ENCODE measurements around the gene STX16. TPM values are rescaled to one million over a fixed set of nuclear protein-coding genes. Genes with fewer than 3 reads are reported as not detected.

STX16 gene
- total RNA-seq, 1 experiment from 2014 or later, result 41.9 TPM

- no peaks in the 10 kb centered on the region for H3K36me3 ChIP-seq (ENCODE audit: control insufficient read depth, insufficient read depth, low read length)
- intact Hi-C loops (cut with micrococcal nuclease; ENCODE audit: unreplicated experiment) (no loop called here), in situ Hi-C loops (cut with HindIII; ENCODE audit: low pct_unique_long_range_greater_than_20kb, low sequenced_read_pairs) (no loop called here)
- H3K27me3 ChIP-seq (ENCODE audit: control insufficient read depth, insufficient read depth, low read length), result no peaks in the 10 kb centered on the region
- peaks cover 7% of the 10 kb centered on the region for H3K4me1 ChIP-seq (ENCODE audit: control insufficient read depth, insufficient read depth, low read length)
- H3K27ac ChIP-seq (ENCODE audit: low read length), result no peak overlapping the region
- ChIA-PET POLR2A (no interaction called here), CTCF (interaction anchor here (0.7 kb wide), 1 partner anchor 160 kb away, joined by 7 read pairs; no protein-coding TSS in a partner anchor)
- no peak for ATAC-seq
- BruUV-seq (replicated peaks), result no TSS peak
- H3K9me3 ChIP-seq (ENCODE audit: control insufficient read depth, insufficient read depth, low read depth, low read length), result peaks cover 4% of the 10 kb centered on the region; the same call in 1 of the 2 replicates
- no peak for TF ChIP-seq SIN3A (IDR thresholded peaks at IDR 0.05; ENCODE audit: borderline replicate concordance, insufficient read depth, low read depth, low read length)
- no peak for TF ChIP-seq POLR2AphosphoS5 (IDR thresholded peaks at IDR 0.05; ENCODE audit: low read depth, low read length)
- TF ChIP-seq REST (IDR thresholded peaks at IDR 0.05; ENCODE audit: insufficient read depth in 1 of 2, low read depth in 2 of 2, low read length in 1 of 2), result no peak
- no peak for TF ChIP-seq TCF7L2 (IDR thresholded peaks at IDR 0.05; ENCODE audit: low read depth, low read length)
- no peak for TF ChIP-seq CTCF (IDR thresholded peaks at IDR 0.05)
- DNase-seq (ENCODE audit: low read depth, low spot score), result no peak
- no peak overlapping the region for H3K4me3 ChIP-seq (ENCODE audit: low read depth in 2 of 2, low read length in 2 of 2)
Observed at GRCh38 chr20:58619077-58619863, 31.8 kb upstream of the STX16 start.

- intact Hi-C loops (cut with micrococcal nuclease; ENCODE audit: unreplicated experiment), result no loop called here
- Histone ChIP-seq H3K27me3 (ENCODE audit: control insufficient read depth, insufficient read depth, low read length) (no peaks in the 10 kb centered on the region), H3K4me3 (ENCODE audit: low read depth in 2 of 2, low read length in 2 of 2) (no peak overlapping the region), H3K27ac (ENCODE audit: low read length) (no peak overlapping the region), H3K36me3 (ENCODE audit: control insufficient read depth, insufficient read depth, low read length) (no peaks in the 10 kb centered on the region), H3K4me1 (ENCODE audit: control insufficient read depth, insufficient read depth, low read length) (peaks cover 10% of the 10 kb centered on the region), H3K9me3 (ENCODE audit: control insufficient read depth, insufficient read depth, low read depth, low read length) (peaks cover 4% of the 10 kb centered on the region; the same call in 1 of the 2 replicates)
- in situ Hi-C loops (cut with HindIII; ENCODE audit: low pct_unique_long_range_greater_than_20kb, low sequenced_read_pairs), result no loop called here
- ChIA-PET POLR2A (no interaction called here), CTCF (no interaction called here)
- DNase-seq (ENCODE audit: low read depth, low spot score) (no peak), ATAC-seq (peak; percentile 24)
- BruUV-seq (replicated peaks), result TSS peak; percentile 100
- TF ChIP-seq CTCF (IDR thresholded peaks at IDR 0.05), result no peak
- 0 out of 2 replicates have a peak, but pooled peaks have one; percentile 38 for TF ChIP-seq SIN3A (IDR thresholded peaks at IDR 0.05; ENCODE audit: borderline replicate concordance, insufficient read depth, low read depth, low read length)
- peak; percentile 79; the same call in 1 of the 2 replicates for TF ChIP-seq POLR2AphosphoS5 (IDR thresholded peaks at IDR 0.05; ENCODE audit: low read depth, low read length)
Observed at GRCh38 chr20:58619864-58620431, 31.1 kb upstream of the STX16 start.
